Endothelial cell of umbilical vein (primary cell): Measurements from ENCODE around the gene DENND4C. TPM values are rescaled to one million over a fixed set of nuclear protein-coding genes. Genes with fewer than 3 reads are reported as not detected.
"Not testable (repeated sequence)": the region's sequence is repeated elsewhere in the genome, so short reads cannot be mapped to it uniquely, and the experiment has no call there.

Experiments
- BruUV-seq: library from RNA; stranded (reverse); fragments of 400-500 nt; replicated peaks from 2 replicates; lab custom pipeline; 2021; lab: Mats Ljungman, UMichigan
- CTCF ChIA-PET: fragments of 300-600, 350-600 bp; sonication (Branson Sonifier 250); formaldehyde crosslinking; loops from one replicate; lab custom pipeline; 2021; ENCODE audit warnings: antibody characterized with exemption, inconsistent platforms; lab: Charles Lee
- POLR2A ChIA-PET: fragments of 300-600, 350-600 bp; sonication (Branson Sonifier 250); formaldehyde crosslinking; loops from one replicate; lab custom pipeline; 2021; ENCODE audit warnings: antibody characterized with exemption, inconsistent platforms; lab: Charles Lee
- DNase-seq: peaks from one replicate; pipeline ENCODE4 v3.0.0-alpha.2; 2011; ENCODE audit warnings: low read depth, low spot score
- FAIRE-seq: peaks from 2 replicates; lab custom pipeline; 2011; peaks lifted over from hg19 to GRCh38; lab: Jason Lieb, UNC
- H2AFZ ChIP-seq: 2 replicates; pipeline ENCODE4 v1.6.0; 2012; ENCODE audit warnings: low read depth, low read length, control low read depth, inconsistent platforms
- H3K27ac ChIP-seq: 2 replicates; pipeline ENCODE4 v1.5.1; 2011; ENCODE audit warnings: low read depth, mild to moderate bottlenecking, control low read depth, low read length, moderate library complexity; ENCODE audit not compliant: insufficient read depth
- H3K27me3 ChIP-seq, 2 experiments: 2 replicates each; pipeline versions ENCODE4 v1.6.0 to v1.6.1; 2011; ENCODE audit warnings: low read length in 2 of 2, mixed read lengths in 1 of 2; ENCODE audit not compliant: control insufficient read depth in 2 of 2, insufficient read depth in 2 of 2
- H3K36me3 ChIP-seq, 2 experiments: 2 replicates in 1 of 2; 3 replicates in 1 of 2; pipeline ENCODE4 v1.5.1; 2011; ENCODE audit warnings: low read length in 2 of 2, mild to moderate bottlenecking in 1 of 2, moderate library complexity in 1 of 2; ENCODE audit not compliant: control insufficient read depth in 2 of 2, insufficient read depth in 2 of 2; ENCODE audit errors: extremely low read depth in 1 of 2
- H3K4me1 ChIP-seq: 3 replicates; pipeline ENCODE4 v1.5.1; 2011; ENCODE audit warnings: mild to moderate bottlenecking, low read length; ENCODE audit not compliant: control insufficient read depth, insufficient read depth; ENCODE audit errors: extremely low read depth
- H3K4me2 ChIP-seq: 2 replicates; pipeline ENCODE4 v1.6.1; 2011; ENCODE audit warnings: low read length, control low read depth, mixed read lengths; ENCODE audit not compliant: insufficient read depth
- H3K4me3 ChIP-seq, 3 experiments: fragments of 200-600 bp in 1 of 3; sonication (generic), shearing (Covaris generic) in 1 of 3; replicated peaks in 1 of 3; 2 replicates each; pipeline ENCODE4 v1.5.1; 2011 to 2016; ENCODE audit warnings: control low read depth in 3 of 3, low read length in 3 of 3, mild to moderate bottlenecking in 2 of 3, inconsistent platforms in 1 of 3, low read depth in 1 of 3, moderate library complexity in 1 of 3; ENCODE audit not compliant: insufficient read depth in 1 of 3
- H3K79me2 ChIP-seq: 2 replicates; pipeline ENCODE4 v1.6.0; 2012; ENCODE audit warnings: low read length, inconsistent platforms; ENCODE audit not compliant: control insufficient read depth, insufficient read depth
- H3K9ac ChIP-seq: replicated peaks from 2 replicates; pipeline ENCODE3; 2011; ENCODE audit warnings: low read length, control low read depth; ENCODE audit not compliant: insufficient read depth; ENCODE audit errors: extremely low read depth
- H3K9me1 ChIP-seq: replicated peaks from 3 replicates; pipeline ENCODE4 v1.6.0; 2011; ENCODE audit warnings: mild to moderate bottlenecking, low read length; ENCODE audit not compliant: control insufficient read depth, insufficient read depth; ENCODE audit errors: extremely low read depth
- H3K9me3 ChIP-seq: replicated peaks from 2 replicates; pipeline ENCODE4 v1.5.1; 2012; ENCODE audit warnings: low read length, inconsistent platforms; ENCODE audit not compliant: control insufficient read depth, insufficient read depth
- H4K20me1 ChIP-seq: replicated peaks from 2 replicates; pipeline ENCODE3; 2011; ENCODE audit warnings: mild to moderate bottlenecking, low read length; ENCODE audit not compliant: control insufficient read depth, insufficient read depth; ENCODE audit errors: extremely low read depth
- CTCF ChIP-seq, 2 donors: IDR thresholded peaks; 1 replicate in 1 of 2; 2 replicates in 1 of 2; pipeline ENCODE4 v1.5.1; 2011; ENCODE audit warnings: low read length in 2 of 2, mild to moderate bottlenecking in 2 of 2, moderate library complexity in 2 of 2, control low read depth in 1 of 2, inconsistent platforms in 1 of 2, low read depth in 1 of 2; ENCODE audit not compliant: insufficient read depth in 1 of 2; ENCODE audit errors: extremely low read depth in 1 of 2
- EZH2 ChIP-seq: IDR thresholded peaks from 2 replicates; pipeline ENCODE4 v1.6.1; 2012; ENCODE audit warnings: borderline replicate concordance, low read depth, mild to moderate bottlenecking, moderate library complexity, low read length, inconsistent platforms; ENCODE audit not compliant: severe bottlenecking
- FOS ChIP-seq: IDR thresholded peaks from 2 replicates; pipeline ENCODE4 v1.6.1; 2011; ENCODE audit warnings: mild to moderate bottlenecking, low read length, moderate library complexity, borderline replicate concordance; ENCODE audit not compliant: insufficient read depth
- GATA2 ChIP-seq: IDR thresholded peaks from 2 replicates; pipeline ENCODE4 v1.7.0; 2011; ENCODE audit warnings: low read depth, mild to moderate bottlenecking, moderate library complexity, mixed read lengths, low read length; ENCODE audit not compliant: insufficient read length, insufficient read depth
- JUN ChIP-seq: IDR thresholded peaks from 2 replicates; pipeline ENCODE4 v1.6.1; 2011; ENCODE audit warnings: borderline replicate concordance, low read depth; ENCODE audit not compliant: insufficient read length, insufficient read depth
- MAX ChIP-seq: IDR thresholded peaks from 2 replicates; pipeline ENCODE4 v1.6.1; 2011; ENCODE audit not compliant: insufficient read depth, insufficient read length
- MYC ChIP-seq: IDR thresholded peaks from one replicate; pipeline ENCODE4 v1.6.1; 2011; ENCODE audit warnings: mild to moderate bottlenecking, low read depth, low read length
- POLR2A ChIP-seq: IDR thresholded peaks from 2 replicates; pipeline ENCODE4 v1.6.1; 2012; ENCODE audit warnings: low read depth, mild to moderate bottlenecking, control low read depth, low read length
- POLR2AphosphoS5 ChIP-seq: IDR thresholded peaks from 2 replicates; pipeline ENCODE4 v1.6.1; 2012; ENCODE audit warnings: low read depth, mild to moderate bottlenecking, control low read depth, low read length, moderate library complexity; ENCODE audit not compliant: insufficient read depth
- dilution Hi-C: fragments of 300-500 bp; cut with MboI; formaldehyde crosslinking; loops from one replicate; pipeline ENCODE4 v1.15.0; 2019; ENCODE audit warnings: low sequenced_read_pairs; ENCODE audit not compliant: extremely low pct_ligation_motif_present
- intact Hi-C: fragments of 100-400 bp; cut with micrococcal nuclease; formaldehyde crosslinking; loops from one replicate; pipeline ENCODE4 v1.10.0; 2022
- polyA plus RNA-seq, 4 experiments: library from polyadenylated mRNA; depleted of rRNA in 3 of 4; stranded (reverse) in 3 of 4; unstranded in 1 of 4; fragments of >200 nt; gene quantifications; 2 replicates each; pipeline versions ENCODE4 v1.2.1 to v1.2.3, GENCODE V29; 2011 to 2012; ENCODE audit warnings: missing spikeins in 1 of 4
- total RNA-seq: library from RNA; stranded (reverse); gene quantifications from 2 replicates; pipeline ENCODE4 v1.2.3, GENCODE V29; 2021

DENND4C gene
- total and polyA plus RNA-seq, 2 donors (not counting 3 experiments of a cell fraction or from before 2014, with no cell fraction given), result 9.6 to 36.8 TPM

GRCh38 chr9:19251622-19252021 is 21.1 kb downstream of the DENND4C start:
- H3K9me3 ChIP-seq, H2AFZ ChIP-seq, H3K4me1 ChIP-seq, CTCF ChIA-PET, H3K4me2 ChIP-seq, FAIRE-seq, intact Hi-C loops, BruUV-seq, H3K27me3 ChIP-seq, H3K9ac ChIP-seq, H3K9me1 ChIP-seq, POLR2A ChIA-PET, dilution Hi-C loops, H4K20me1 ChIP-seq, H3K4me3 ChIP-seq, H3K36me3 ChIP-seq, H3K27ac ChIP-seq, DNase-seq: not testable (repeated sequence)
- peaks cover 70% of the 10 kb centered on the region for H3K79me2 ChIP-seq

- BruUV-seq, result no TSS peak
- H2AFZ ChIP-seq, result no peak overlapping the region
- no peaks in the 10 kb centered on the region for H3K9me3 ChIP-seq
- H3K4me1 ChIP-seq, result no peaks in the 10 kb centered on the region
- FAIRE-seq (no peak), DNase-seq (no peak)
- peaks cover 62% of the 10 kb centered on the region for H3K79me2 ChIP-seq
- H4K20me1 ChIP-seq, result peaks cover 6% of the 10 kb centered on the region
- H3K36me3 ChIP-seq, result no peaks in the 10 kb centered on the region
- CTCF ChIA-PET, result interaction anchor here (1.1 kb wide), 1 partner anchor 19 kb away, joined by 3 read pairs; no protein-coding TSS in a partner anchor
- H3K9me1 ChIP-seq, result no peaks in the 10 kb centered on the region
- intact Hi-C loops, result no loop called here
- H3K4me3 ChIP-seq, result no peak overlapping the region
- dilution Hi-C loops, result no loop called here
- no peaks in the 10 kb centered on the region for H3K27me3 ChIP-seq
- H3K4me2 ChIP-seq, result no peak overlapping the region
- POLR2A ChIA-PET, result no interaction called here
- TF ChIP-seq MYC, result no peak
- no peak for TF ChIP-seq FOS
- no peak for TF ChIP-seq JUN
- no peak for TF ChIP-seq CTCF (IDR thresholded peaks at IDR 0.05; ENCODE audit: extremely low read depth in 1 of 2, insufficient read depth in 1 of 2, low read depth in 1 of 2, low read length in 2 of 2)
- no peak for TF ChIP-seq EZH2
- TF ChIP-seq POLR2AphosphoS5, result no peak
- no peak for TF ChIP-seq POLR2A
- no peak for TF ChIP-seq MAX
- no peak for TF ChIP-seq GATA2
- no peak overlapping the region for H3K27ac ChIP-seq
- no peak overlapping the region for H3K9ac ChIP-seq
Observed at GRCh38 chr9:19252174-19252884, 21.8 kb downstream of the DENND4C start.
